SK-N-SH (cell line): ENCODE data around the gene NIPA2. TPM values are rescaled to one million over a fixed set of nuclear protein-coding genes. Genes with fewer than 3 reads are reported as not detected.

Source experiments
- CTCF ChIA-PET: fragments of 300-600, 350-600 bp; formaldehyde crosslinking; extraction: SDS; loops from one replicate; lab custom pipeline; 2021; lab: Yijun Ruan, JAX
- POLR2A ChIA-PET: fragments of 350-600 bp; sonication (Branson Sonifier 250); formaldehyde crosslinking; extraction: SDS; loops from one replicate; lab custom pipeline; 2020; ENCODE audit warnings: antibody characterized with exemption, inconsistent platforms; lab: Yijun Ruan, JAX
- DNase-seq: peaks from one replicate; pipeline ENCODE4 v3.0.0; 2012
- H2AFZ ChIP-seq: fragments of 200-600 bp; sonication (generic); 2 replicates; pipeline ENCODE4 v1.8.1; 2016; ENCODE audit warnings: antibody characterized with exemption, mild to moderate bottlenecking, low read depth
- H3F3A ChIP-seq: fragments of 200-600 bp; sonication (generic); replicated peaks from 2 replicates; pipeline ENCODE3; 2016; ENCODE audit warnings: antibody characterized with exemption, mild to moderate bottlenecking; ENCODE audit not compliant: insufficient read depth
- H3K27ac ChIP-seq, 2 experiments: fragments of 200-500 bp in 1 of 2; fragments of 200-600 bp in 1 of 2; sonication (Bioruptor generic) in 1 of 2; sonication (generic), shearing (Covaris generic) in 1 of 2; 2 replicates each; pipeline versions ENCODE4 v1.5.1 to v1.6.1; 2014 to 2016; ENCODE audit warnings: low read depth in 2 of 2, inconsistent platforms in 1 of 2, low read length in 1 of 2, mild to moderate bottlenecking in 1 of 2, mixed read lengths in 1 of 2
- H3K27me3 ChIP-seq: fragments of 200-600 bp; sonication (generic), shearing (Covaris generic); 2 replicates; pipeline ENCODE4 v1.6.1; 2016; ENCODE audit warnings: mixed run types; ENCODE audit not compliant: insufficient read depth
- H3K36me3 ChIP-seq, 2 experiments: fragments of 200-500 bp in 1 of 2; fragments of 200-600 bp in 1 of 2; sonication (Bioruptor generic) in 1 of 2; sonication (generic) in 1 of 2; replicated peaks in 1 of 2; 2 replicates each; pipeline versions ENCODE3 to v1.5.1; 2014 to 2016; ENCODE audit warnings: low read length in 1 of 2, mild to moderate bottlenecking in 1 of 2; ENCODE audit not compliant: insufficient read depth in 2 of 2, control insufficient read depth in 1 of 2
- H3K4me1 ChIP-seq, 2 experiments: fragments of 200-500 bp in 1 of 2; fragments of 200-600 bp in 1 of 2; sonication (Bioruptor generic) in 1 of 2; sonication (generic), shearing (Covaris generic) in 1 of 2; 2 replicates each; pipeline versions ENCODE4 v1.5.1 to v1.6.1; 2014 to 2016; ENCODE audit warnings: low read depth in 1 of 2, low read length in 1 of 2, mixed run types in 1 of 2; ENCODE audit not compliant: insufficient read depth in 2 of 2, control insufficient read depth in 1 of 2
- H3K4me2 ChIP-seq: fragments of 200-600 bp; sonication (generic), shearing (Covaris generic); 2 replicates; pipeline ENCODE4 v1.6.1; 2017; ENCODE audit warnings: mixed run types
- H3K4me3 ChIP-seq, 2 experiments: fragments of 200-500 bp in 1 of 2; fragments of 200-600 bp in 1 of 2; sonication (Bioruptor generic) in 1 of 2; sonication (generic), shearing (Covaris generic) in 1 of 2; 2 replicates each; pipeline versions ENCODE4 v1.5.1 to v1.8.1; 2014 to 2016; ENCODE audit warnings: low read depth in 2 of 2, inconsistent platforms in 1 of 2, low read length in 1 of 2, mild to moderate bottlenecking in 1 of 2, mixed read lengths in 1 of 2, moderate library complexity in 1 of 2
- H3K79me2 ChIP-seq: fragments of 200-600 bp; sonication (generic); 2 replicates; pipeline ENCODE4 v1.8.1; 2017; ENCODE audit warnings: mild to moderate bottlenecking; ENCODE audit not compliant: insufficient read depth
- H3K9ac ChIP-seq: fragments of 200-600 bp; sonication (generic); 2 replicates; pipeline ENCODE4 v1.6.1; 2017; ENCODE audit warnings: mixed run types
- H3K9me2 ChIP-seq: fragments of 200-600 bp; sonication (generic); 2 replicates; pipeline ENCODE4 v1.6.1; 2017; ENCODE audit warnings: mixed run types
- H3K9me3 ChIP-seq: fragments of 200-600 bp; sonication (generic); 2 replicates; pipeline ENCODE4 v1.6.1; 2017; ENCODE audit warnings: mixed run types, mild to moderate bottlenecking, moderate library complexity
- H4K20me1 ChIP-seq: fragments of 200-600 bp; sonication (generic); 2 replicates; pipeline ENCODE4 v1.6.1; 2017; ENCODE audit warnings: mild to moderate bottlenecking, mixed run types; ENCODE audit not compliant: insufficient read depth
- CHD2 ChIP-seq: fragments of 150-350 bp; IDR thresholded peaks from 2 replicates; pipeline ENCODE4 v1.6.1; 2018; ENCODE audit warnings: low read length; ENCODE audit not compliant: partially characterized antibody
- EP300 ChIP-seq, 2 experiments: IDR thresholded peaks; 2 replicates each; pipeline versions ENCODE4 v1.4.0 to v1.6.1; 2012; ENCODE audit warnings: borderline replicate concordance in 1 of 2, low read depth in 1 of 2, low read length in 1 of 2
- FOSL2 ChIP-seq: IDR thresholded peaks from 2 replicates; pipeline ENCODE4 v1.4.0; 2012; ENCODE audit warnings: low read depth, mild to moderate bottlenecking, moderate library complexity, borderline replicate concordance
- FOXM1 ChIP-seq: IDR thresholded peaks from 2 replicates; pipeline ENCODE4 v1.4.0; 2012; ENCODE audit warnings: low read depth, mild to moderate bottlenecking
- GATA2 ChIP-seq: sonication (generic); formaldehyde crosslinking; IDR thresholded peaks from 2 replicates; pipeline ENCODE4 v1.5.0; 2020; ENCODE audit warnings: mild to moderate bottlenecking, missing genetic modification reagents
- JUND ChIP-seq: IDR thresholded peaks from 2 replicates; pipeline ENCODE4 v1.4.0; 2012
- MEF2A ChIP-seq: IDR thresholded peaks from 2 replicates; pipeline ENCODE4 v1.4.0; 2012; ENCODE audit warnings: low read depth, borderline replicate concordance
- NFIC ChIP-seq: IDR thresholded peaks from 2 replicates; pipeline ENCODE4 v1.4.0; 2012; ENCODE audit warnings: borderline replicate concordance
- RFX5 ChIP-seq: IDR thresholded peaks from 2 replicates; pipeline ENCODE4 v1.6.1; 2012; ENCODE audit warnings: mild to moderate bottlenecking, improper control_type of control experiment, low read length
- RXRA ChIP-seq: IDR thresholded peaks from 2 replicates; pipeline ENCODE4 v1.4.0; 2012; ENCODE audit warnings: low read depth, mild to moderate bottlenecking, borderline replicate concordance
- SIN3A ChIP-seq: IDR thresholded peaks from 2 replicates; pipeline ENCODE4 v1.6.1; 2012; ENCODE audit warnings: low read depth, mild to moderate bottlenecking, low read length, moderate library complexity, borderline replicate concordance
- SMC3 ChIP-seq: IDR thresholded peaks from 2 replicates; pipeline ENCODE4 v1.6.1; 2012; ENCODE audit warnings: low read depth, low read length, improper control_type of control experiment
- TAF1 ChIP-seq: IDR thresholded peaks from 2 replicates; pipeline ENCODE4 v1.6.1; 2012; ENCODE audit warnings: low read depth, mild to moderate bottlenecking, low read length, moderate library complexity, borderline replicate concordance
- TCF12 ChIP-seq: IDR thresholded peaks from 2 replicates; pipeline ENCODE4 v1.4.0; 2012
- TEAD4 ChIP-seq: IDR thresholded peaks from 2 replicates; pipeline ENCODE4 v1.4.0; 2012; ENCODE audit warnings: mild to moderate bottlenecking, borderline replicate concordance; ENCODE audit not compliant: insufficient read depth
- WGBS: methylation state at CpG from one replicate; pipeline ENCODE4 v1.1.6; 2017; ENCODE audit warnings: low lambda C conversion rate; 5-methylcytosine and 5-hydroxymethylcytosine counted together
- polyA plus RNA-seq, 3 experiments: library from polyadenylated mRNA; depleted of rRNA; stranded (reverse); fragments of >200 nt; gene quantifications; 2 replicates each; pipeline ENCODE4 v1.2.3, GENCODE V29; 2012
- TF ChIP-seq, protein P1 (sequence below): IDR thresholded peaks from 2 replicates; pipeline ENCODE4 v1.4.0; 2012; ENCODE audit warnings: low read depth, borderline replicate concordance
- TF ChIP-seq, protein P2 (sequence below): IDR thresholded peaks from 2 replicates; pipeline ENCODE4 v1.4.0; 2012; ENCODE audit warnings: low read depth, borderline replicate concordance

Gene NIPA2
- polyA plus RNA-seq, 1 of the 3 experiments (the other 2 are of a cell fraction), result 32.0 TPM

GRCh38 chr15:22872936-22873701 is 34.7 kb downstream of the NIPA2 start:
- no peak for DNase-seq

GRCh38 chr15:22873841-22874240 is 35.4 kb downstream of the NIPA2 start:
- CTCF ChIA-PET, result no interaction called here
- H3K4me1 ChIP-seq, result peaks cover 0 to 4% of the 10 kb centered on the region in 2 experiments; a peak in 1 of 4 replicates
- TF ChIP-seq FOXM1 (no peak), SIN3A (no peak), GATA2 (CRISPR knock-in tag) (no peak), SMC3 (no peak), RFX5 (no peak), MEF2A (no peak), TCF12 (no peak), TEAD4 (no peak), NFIC (no peak), TAF1 (no peak), JUND (no peak), EP300 (IDR thresholded peaks at IDR 0.05; ENCODE audit: borderline replicate concordance in 1 of 2, low read depth in 1 of 2, low read length in 1 of 2) (no peak)
- TF ChIP-seq, protein P1, sequence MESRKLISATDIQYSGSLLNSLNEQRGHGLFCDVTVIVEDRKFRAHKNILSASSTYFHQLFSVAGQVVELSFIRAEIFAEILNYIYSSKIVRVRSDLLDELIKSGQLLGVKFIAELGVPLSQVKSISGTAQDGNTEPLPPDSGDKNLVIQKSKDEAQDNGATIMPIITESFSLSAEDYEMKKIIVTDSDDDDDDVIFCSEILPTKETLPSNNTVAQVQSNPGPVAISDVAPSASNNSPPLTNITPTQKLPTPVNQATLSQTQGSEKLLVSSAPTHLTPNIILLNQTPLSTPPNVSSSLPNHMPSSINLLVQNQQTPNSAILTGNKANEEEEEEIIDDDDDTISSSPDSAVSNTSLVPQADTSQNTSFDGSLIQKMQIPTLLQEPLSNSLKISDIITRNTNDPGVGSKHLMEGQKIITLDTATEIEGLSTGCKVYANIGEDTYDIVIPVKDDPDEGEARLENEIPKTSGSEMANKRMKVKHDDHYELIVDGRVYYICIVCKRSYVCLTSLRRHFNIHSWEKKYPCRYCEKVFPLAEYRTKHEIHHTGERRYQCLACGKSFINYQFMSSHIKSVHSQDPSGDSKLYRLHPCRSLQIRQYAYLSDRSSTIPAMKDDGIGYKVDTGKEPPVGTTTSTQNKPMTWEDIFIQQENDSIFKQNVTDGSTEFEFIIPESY, result no peak
- TF ChIP-seq, protein P2, sequence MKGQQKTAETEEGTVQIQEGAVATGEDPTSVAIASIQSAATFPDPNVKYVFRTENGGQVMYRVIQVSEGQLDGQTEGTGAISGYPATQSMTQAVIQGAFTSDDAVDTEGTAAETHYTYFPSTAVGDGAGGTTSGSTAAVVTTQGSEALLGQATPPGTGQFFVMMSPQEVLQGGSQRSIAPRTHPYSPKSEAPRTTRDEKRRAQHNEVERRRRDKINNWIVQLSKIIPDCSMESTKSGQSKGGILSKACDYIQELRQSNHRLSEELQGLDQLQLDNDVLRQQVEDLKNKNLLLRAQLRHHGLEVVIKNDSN, result no peak
- H3K36me3 ChIP-seq, result peaks cover 54 to 75% of the 10 kb centered on the region in 2 experiments
- H3K27ac ChIP-seq, result no peak overlapping the region
- H3K4me2 ChIP-seq, result no peak overlapping the region
- no peaks in the 10 kb centered on the region for H3K27me3 ChIP-seq
- no peaks in the 10 kb centered on the region for H3K9me2 ChIP-seq
- 89% methylated on average over 6 of the region's 9 CpGs for WGBS
- no peak overlapping the region for H3K4me3 ChIP-seq
- no peaks in the 10 kb centered on the region for H3K79me2 ChIP-seq
- no peak overlapping the region for H3K9ac ChIP-seq
- H3F3A ChIP-seq, result peaks cover 8% of the 10 kb centered on the region
- no peaks in the 10 kb centered on the region for H4K20me1 ChIP-seq
- POLR2A ChIA-PET, result no interaction called here
- DNase-seq, result no peak
- H2AFZ ChIP-seq, result no peak overlapping the region
- H3K9me3 ChIP-seq, result no peaks in the 10 kb centered on the region

More at GRCh38 chr15:22872936-22873701, 34.7 kb downstream of the NIPA2 start:
- H3K79me2 ChIP-seq, result no peaks in the 10 kb centered on the region
- 88% methylated on average over 17 of the region's 17 CpGs for WGBS
- no peaks in the 10 kb centered on the region for H3K9me2 ChIP-seq
- POLR2A ChIA-PET, result no interaction called here
- no peak overlapping the region for H3K4me2 ChIP-seq
- H3K27me3 ChIP-seq, result no peaks in the 10 kb centered on the region
- H3K4me3 ChIP-seq, result no peak overlapping the region
- no peak for TF ChIP-seq CHD2
- TF ChIP-seq RXRA, result no peak
- TF ChIP-seq FOSL2, result 0 out of 2 replicates have a peak, but pooled peaks have one; percentile 8
- no peak for TF ChIP-seq NFIC
- TF ChIP-seq, all 33 proteins: peak for 1
- H2AFZ ChIP-seq, result no peak overlapping the region
- no peaks in the 10 kb centered on the region for H4K20me1 ChIP-seq
- H3F3A ChIP-seq, result peaks cover 9% of the 10 kb centered on the region
- H3K36me3 ChIP-seq, result peaks cover 61 to 78% of the 10 kb centered on the region in 2 experiments
- H3K27ac ChIP-seq, result no peak overlapping the region
- H3K9ac ChIP-seq, result no peak overlapping the region
- peaks cover 0 to 3% of the 10 kb centered on the region in 2 experiments; a peak in 1 of 4 replicates for H3K4me1 ChIP-seq
- CTCF ChIA-PET, result no interaction called here
- no peaks in the 10 kb centered on the region for H3K9me3 ChIP-seq
